Bone marrow (tissue), 2 donors: ENCODE data around the gene HEBP2.

Experiments used
- DNase-seq, 2 donors: peaks; one replicate each; lab custom pipeline; 2025; lab: John Stamatoyannopoulos, UW

The HEBP2 gene

GRCh38 chr6:138454981-138455706 is 51.1 kb downstream of the HEBP2 start:
- DNase-seq: no peak

GRCh38 chr6:138455746-138456400 is 51.9 kb downstream of the HEBP2 start:
- DNase-seq: no peak

- no peak for DNase-seq
Observed at GRCh38 chr6:138456401-138456790, 52.4 kb downstream of the HEBP2 start.

GRCh38 chr6:138461647-138462046 is 57.6 kb downstream of the HEBP2 start:
- no peak for DNase-seq

GRCh38 chr6:138464085-138464484 is 60.1 kb downstream of the HEBP2 start:
- DNase-seq: no peak

GRCh38 chr6:138465007-138465645 is 61.1 kb downstream of the HEBP2 start:
- no peak for DNase-seq

- no peak for DNase-seq
Observed at GRCh38 chr6:138467901-138468300, 63.9 kb downstream of the HEBP2 start.

GRCh38 chr6:138468320-138469015 is 64.4 kb downstream of the HEBP2 start:
- DNase-seq: no peak
